Measurements from ENCODE around the gene SOD3.

SOD3 gene

DNA sequence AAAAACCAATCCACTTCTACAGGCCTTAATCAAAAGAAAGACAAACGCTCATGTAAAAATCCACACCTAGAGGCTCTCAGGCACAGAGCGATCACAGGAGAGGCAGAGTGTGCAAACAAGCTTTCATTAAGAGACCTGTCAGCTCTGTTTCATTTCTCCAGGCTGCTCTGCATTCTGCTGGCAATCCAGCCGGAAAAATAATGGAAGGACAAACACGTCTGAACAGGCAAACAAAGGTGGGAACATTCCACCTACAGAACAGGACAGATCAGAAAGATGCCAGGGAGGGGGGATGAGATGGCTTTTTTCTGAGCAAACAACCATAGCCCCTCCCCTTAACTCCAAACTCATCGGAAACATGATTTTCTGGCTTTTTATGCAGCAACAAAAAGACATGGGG is 9.7 kb downstream of the SOD3 start:
- DNase-seq (ENCODE audit: low spot score): no peak

DNA sequence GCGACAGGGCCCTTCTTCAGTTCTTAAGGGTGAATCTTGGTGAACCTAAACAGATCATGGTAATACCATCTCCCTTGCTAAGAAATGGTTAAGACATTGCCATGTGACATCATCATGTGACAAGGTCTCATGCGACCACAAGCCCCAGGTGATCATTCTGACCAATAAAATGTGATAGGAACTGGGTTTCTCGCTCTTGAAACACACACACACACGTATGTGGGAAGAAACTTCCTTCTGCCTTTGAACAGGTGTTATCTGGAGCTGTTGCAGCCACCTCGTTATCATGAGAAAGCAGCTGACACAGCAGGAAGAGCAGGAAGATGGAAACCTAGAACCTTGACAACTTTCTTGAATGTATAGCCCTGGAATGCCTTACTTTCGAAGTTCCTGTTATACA is 10.2 kb downstream of the SOD3 start:
- no peak for DNase-seq (ENCODE audit: low spot score)

DNA sequence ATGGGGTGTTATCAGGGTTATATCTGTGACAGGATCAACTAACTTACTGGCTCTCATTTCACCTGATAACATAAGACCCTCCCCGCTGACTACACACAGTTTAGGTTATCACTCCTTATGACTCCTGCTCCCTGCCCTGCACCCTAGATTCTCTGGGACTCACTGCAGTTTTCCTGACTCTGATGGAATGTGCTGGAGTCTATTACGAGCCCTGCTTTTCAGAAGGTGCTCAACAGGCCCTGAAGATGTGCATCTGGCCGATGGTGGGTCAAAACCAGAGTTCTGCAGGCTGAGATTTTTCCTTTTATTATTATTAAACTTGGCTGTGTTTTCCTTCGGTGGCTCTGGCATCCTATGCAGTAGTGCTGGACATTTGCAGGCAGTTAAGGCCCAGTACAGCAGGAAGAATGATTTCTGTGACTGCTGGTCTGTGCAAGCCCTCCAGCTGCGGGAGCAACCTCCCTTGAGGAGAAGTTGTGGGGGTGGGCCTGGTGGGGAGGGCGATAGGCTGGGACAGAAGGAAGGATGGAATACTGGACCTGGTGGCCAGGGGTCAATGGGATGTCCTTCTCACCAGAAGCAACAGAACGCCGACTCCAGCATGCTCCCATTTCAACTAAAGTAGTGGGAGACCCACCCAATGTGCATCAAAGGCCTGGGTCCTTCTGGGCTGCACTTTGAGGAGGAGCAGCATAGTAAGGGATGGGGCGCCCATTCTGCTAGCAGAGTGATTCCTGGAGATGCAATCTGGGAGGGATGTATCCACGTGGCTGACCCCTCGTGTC is 11.0 kb downstream of the SOD3 start:
- no peak for DNase-seq (ENCODE audit: low spot score)

DNA sequence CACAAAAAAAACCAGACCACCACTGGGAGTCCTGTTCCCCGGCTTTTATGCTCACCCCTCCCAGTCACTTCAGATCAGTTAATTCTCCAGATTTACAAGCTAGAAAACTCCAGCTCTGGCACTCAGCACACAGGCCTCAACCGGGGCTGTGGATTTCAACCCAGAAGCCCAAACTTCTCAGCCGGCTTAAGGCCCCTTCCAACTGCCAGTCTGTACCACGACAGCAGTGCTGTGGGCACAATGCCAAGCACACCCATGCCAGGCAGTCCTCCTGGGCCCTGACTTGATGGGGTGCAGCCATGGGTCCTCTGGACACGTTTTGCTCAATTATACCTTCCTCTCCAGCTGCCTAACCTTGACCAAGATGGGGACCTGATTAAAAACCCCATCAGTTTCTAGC is 12.2 kb downstream of the SOD3 start:
- DNase-seq (ENCODE audit: low spot score): no peak

DNA sequence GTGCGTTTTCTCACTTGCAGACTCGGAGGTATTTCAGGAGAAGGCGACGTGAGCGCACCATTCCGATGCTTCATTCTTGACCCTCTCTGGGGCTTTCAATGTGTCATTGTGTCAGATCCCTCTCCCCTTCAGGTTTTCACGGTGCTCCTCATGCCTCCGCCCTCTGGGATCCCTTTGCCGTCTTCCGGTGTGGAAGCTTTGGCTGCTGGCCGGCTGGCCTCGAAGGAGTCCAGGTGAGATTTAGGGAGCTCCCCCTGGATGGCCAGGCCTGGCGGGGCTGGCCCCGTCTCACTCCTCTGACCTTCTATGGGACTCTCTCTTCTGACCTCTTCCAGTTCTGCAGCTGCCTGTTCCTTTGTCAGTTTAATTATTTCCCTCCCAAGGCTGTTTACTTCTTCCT is 12.9 kb downstream of the SOD3 start:
- DNase-seq (ENCODE audit: low spot score): no peak

DNA sequence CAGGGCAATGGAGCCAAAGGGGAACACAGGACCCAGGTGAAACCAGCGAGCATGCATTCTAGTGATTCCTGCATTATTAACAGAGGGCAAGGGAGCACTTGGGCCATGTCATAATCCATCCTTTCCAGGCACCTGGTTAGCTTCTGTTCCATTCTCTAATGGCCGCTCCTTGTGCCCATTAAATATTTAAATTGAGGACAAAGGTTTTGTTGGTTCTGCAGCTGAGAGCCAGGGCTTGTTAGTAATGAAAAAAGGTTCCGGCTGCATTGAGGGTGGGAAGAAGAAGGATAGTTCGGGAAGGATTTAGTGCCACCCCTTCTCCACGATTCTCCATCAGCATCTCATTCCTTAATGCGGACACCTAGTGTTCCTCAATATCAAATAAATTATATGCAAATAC is 13.6 kb downstream of the SOD3 start:
- no peak for DNase-seq (ENCODE audit: low spot score)

DNA sequence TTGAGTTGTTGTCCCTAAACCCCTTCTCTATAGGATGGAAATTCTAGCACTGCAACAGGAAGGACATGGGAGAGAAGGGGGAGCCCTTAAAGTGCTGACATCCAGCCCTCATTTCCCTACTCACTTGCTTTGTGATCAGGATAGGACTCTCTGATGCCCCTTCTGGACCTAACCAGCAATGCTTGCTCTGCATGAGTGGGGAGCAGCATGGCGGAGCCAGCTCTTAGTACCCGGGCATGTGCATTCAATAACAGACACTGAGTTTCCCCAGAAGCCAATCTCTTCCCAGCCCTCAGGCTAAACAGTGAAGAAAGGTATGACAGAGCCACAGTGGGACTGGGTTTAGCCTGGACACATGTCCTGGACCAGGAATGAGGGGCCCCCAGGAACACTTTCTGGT is 14.0 kb downstream of the SOD3 start:
- no peak for DNase-seq (ENCODE audit: low spot score)

DNA sequence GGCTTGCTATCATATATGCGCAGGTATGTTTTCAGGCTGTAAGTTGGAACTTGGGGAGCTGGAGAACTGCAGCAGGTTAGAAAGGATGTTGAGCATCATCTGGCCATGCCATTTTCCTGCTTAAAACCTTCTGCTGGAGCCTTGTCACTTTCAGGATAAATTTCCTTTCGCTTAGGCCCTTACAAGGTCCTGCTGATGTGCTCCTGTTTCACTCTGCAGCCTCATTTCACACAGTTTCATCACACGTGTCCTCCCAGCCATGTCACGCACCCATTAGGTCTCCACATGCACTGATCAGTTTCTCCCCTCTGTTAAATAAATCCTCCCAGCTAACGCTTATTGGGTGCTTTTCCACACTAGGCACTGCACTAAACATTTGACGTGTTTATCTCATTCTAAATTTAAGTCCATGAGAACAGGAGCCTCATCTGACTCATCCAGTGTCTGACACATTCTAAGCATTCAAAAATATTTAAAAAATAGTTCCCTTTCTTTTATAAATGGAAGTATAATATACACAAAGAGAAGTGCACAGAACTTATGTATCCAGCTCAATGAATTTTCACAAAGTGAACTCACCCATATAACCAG is 14.5 kb downstream of the SOD3 start:
- no peak for DNase-seq (ENCODE audit: low spot score)

DNA sequence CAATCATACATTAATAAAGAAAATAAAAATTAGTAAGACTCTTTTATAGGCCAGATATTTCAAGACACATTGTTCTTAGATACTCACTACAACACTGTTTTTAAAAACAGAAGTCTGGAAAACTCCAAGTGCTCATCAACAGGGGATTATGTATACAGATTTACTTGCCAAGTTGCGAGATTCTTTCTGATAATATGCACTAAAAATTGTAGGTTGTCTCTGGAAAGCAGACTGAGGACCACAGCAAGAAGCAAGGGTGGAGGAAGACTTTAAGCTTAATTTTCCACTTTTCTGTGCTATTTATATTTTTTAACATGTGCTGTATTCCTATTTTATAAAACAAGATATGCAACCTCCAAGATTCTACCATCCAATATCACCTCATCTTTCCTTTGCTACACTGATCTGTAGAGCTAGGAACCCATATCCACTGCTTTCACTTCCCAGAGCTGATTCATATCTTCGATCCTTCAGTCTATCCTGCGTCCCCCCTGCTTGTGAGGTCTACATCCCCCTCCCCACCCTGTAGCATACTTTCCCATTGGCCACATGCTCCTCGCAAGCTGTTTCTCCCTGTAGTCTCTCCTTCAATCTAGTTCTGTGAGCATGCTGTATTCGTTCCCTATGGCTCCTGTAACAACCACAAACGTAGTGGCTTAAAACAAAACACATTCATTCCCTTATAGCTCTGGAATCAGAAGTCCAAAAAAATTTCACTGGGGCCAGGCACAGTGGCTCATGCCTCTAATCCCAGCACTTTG is 15.7 kb downstream of the SOD3 start:
- no peak for DNase-seq (ENCODE audit: low spot score)

DNA sequence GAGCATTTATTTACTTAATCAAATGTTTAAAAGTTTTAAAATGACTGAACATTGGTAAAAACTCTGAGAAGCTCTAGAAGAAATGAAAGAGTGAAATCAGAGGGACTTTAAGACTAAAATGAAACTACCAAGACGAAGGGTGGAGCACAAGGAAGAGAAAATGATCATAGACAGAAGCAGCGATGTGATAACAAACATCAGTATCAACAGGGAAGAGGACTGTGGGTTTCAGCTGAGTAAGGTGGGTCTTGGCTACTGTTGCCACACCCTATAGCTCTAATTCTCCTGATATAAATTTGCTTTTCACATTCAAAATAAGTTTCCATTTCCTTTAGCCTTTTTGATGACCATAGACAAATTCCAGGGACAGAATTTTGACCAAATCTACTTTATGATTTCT is 18.4 kb downstream of the SOD3 start:
- no peak for DNase-seq (ENCODE audit: low spot score)

DNA sequence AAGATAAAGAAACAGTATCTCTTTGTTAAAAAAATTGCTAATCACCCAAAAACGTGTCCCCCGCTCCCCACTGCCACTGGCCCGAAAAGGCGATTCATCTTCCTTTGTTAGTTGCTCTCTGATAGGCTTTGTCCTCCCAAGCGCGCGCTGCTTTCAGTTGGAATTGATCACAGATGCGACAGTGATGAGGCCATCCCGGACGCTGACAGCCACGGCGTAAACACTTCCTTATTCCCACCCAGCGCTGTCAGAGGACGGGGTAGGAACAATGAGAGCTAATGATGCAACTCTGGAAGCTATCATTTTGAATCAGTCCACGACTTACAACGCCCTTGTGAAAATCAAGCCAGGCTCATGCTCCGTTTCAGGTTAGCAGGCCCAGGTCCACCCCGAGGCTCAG is 21.4 kb downstream of the SOD3 start:
- no peak for DNase-seq (ENCODE audit: low spot score)

DNA sequence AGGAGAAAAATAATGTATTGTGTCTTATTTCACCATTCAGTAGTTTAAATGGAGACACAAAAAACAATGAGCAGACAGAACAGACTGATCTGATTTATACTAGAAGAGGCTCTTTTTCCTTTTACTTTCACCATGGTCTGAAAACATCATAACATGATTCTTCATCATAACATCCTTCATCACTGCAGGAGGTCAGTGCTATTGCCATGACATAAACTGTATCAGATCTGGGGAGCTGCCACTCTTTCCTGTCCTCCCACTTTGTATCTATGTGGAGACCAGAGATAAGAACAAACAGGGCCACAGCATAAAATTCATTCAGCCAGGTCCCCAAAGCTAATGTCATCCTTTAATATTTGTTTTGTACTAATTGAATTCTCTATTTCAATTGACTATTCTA is 25.2 kb downstream of the SOD3 start:
- DNase-seq (ENCODE audit: low spot score): no peak

DNA sequence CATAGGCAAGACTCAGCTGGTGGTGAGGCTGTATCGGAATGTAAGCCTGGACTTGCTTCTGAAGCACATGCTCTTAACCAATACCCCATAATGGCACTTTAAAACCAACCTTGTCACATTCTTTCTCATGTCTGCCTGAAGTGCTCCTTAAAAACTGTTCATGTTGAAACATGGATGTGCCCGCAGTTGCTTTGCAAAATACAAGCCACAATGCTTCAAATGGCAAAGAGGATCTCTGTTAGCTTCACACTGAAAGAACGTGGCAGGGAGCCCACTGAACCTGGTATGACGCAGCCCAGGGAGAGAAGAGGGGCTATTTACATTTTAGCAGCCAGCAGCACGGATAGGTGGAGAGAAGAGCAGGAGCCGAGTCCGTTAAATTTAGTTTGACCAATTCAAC is 29.3 kb downstream of the SOD3 start:
- DNase-seq (ENCODE audit: low spot score): no peak

DNA sequence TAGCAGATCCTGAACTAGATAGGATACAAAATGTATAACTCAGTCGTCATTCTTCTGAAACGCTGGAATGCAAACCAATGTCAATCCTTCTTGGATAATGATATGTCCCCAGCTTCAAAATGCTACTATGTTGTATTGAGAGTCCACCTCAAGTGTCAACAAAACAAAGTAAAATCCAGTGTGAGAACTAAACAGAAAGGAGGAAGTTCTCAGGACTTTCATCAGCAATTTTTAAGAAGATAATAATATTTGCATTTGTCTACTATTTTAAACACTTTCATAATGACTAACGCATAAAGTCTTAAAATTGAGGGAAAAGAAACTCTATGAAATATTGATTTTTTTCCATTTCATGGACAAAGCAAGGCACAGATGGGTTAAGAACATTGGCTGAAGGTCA is 36.3 kb downstream of the SOD3 start:
- no peak for DNase-seq (ENCODE audit: low spot score)

DNA sequence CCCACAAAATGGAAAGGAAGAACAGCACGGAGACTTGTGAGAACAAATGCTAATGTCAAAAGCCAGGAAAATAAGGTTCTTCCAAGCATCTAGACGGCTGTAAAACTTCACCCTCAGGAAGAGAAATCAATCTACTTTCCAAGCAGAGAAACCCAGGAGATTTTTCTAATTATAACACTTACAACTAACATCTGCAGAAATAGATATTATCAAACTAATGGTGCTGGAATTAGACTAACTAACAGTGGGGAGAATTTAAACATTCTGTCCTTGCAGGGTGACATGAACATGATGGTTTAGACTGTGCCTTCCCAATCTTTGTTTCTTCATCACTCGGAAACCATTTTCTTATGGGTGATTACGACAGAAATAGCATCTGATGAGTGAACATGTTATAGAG is 40.3 kb downstream of the SOD3 start:
- no peak for DNase-seq (ENCODE audit: low spot score)

DNA sequence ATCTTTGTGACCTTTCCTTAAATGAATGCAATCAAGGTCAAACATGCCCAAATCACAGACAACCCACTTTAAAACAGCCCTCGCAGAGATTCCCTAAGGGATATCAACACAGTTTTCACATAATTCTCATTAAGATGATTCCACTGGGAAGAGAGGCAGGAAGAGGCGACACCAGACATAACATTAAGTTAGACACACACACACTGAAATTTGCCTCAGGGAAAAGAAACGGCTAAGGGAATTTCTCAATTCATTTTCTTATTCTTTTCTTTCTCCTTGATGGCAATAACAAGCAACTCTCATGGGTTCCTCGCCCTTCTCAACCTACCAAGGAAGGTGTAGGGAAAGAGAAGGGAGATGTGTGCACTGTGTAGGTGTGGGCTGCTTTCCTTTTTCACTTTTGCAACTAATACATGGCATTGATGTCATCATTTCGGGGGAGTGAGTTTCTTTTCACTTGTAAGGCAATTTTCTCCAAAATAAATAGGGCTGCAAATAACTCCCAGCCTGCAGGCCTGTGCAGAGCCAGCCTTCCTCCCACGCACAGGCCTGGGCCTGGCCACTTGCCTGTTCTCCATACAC is 41.4 kb downstream of the SOD3 start:
- DNase-seq (ENCODE audit: low spot score): no peak

DNA sequence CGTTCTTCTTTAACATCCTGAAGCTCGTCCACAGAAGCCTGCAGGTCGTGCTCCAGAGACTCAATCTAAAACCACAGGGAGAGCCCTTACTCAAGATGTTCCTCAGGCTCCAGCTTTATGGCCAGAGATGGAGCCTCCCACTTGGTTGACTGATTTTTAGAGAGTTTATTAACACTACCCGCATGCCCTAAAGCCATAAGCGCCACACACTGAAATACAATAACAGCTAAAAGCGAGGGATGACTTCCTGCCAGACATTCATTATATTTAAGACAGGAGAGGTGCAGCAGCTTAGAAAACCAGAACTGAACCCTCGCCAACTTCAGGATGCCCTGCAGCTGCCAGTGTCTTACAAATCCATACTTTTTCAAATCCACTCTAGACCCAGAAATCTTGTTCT is 42.0 kb downstream of the SOD3 start:
- no peak for DNase-seq (ENCODE audit: low spot score)

DNA sequence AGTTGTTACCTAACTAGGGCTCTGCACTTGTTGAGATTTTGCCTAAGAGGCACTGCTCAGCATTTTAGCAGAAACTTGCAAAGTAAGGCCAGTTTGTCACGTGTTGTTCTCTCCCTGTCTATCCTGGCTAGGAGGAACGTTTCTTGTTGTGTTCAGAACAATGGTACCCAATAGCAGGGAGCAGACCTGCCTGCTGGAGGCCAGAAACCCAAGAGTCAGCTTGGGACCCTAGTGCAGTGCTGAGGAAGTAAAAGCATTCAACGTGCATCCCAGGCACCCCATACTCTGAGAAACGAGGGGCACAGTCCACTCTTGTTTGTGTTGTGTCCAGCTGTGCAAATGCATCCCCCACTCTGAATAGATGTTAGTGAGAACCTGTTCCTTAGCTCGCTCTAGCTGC is 42.4 kb downstream of the SOD3 start:
- no peak for DNase-seq (ENCODE audit: low spot score)

DNA sequence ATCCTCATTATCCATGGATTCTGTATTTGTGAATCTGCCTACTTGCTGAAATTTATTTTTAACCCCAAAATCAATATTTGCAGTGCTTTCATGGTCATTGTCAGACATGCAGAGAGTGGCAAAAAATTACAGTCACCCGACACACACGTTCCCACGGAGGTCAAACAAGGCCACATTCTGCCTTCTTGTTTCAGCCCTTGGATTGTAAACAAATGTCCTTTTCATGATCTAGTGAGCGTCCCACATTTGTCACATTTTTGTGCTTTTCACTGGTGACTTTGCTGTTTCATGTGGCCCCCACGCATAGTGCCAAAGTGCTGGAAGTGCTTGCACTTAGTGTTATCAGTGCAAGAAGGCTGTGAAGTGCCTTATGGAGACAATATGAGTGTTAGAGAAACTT is 45.0 kb downstream of the SOD3 start:
- DNase-seq (ENCODE audit: low spot score): no peak

DNA sequence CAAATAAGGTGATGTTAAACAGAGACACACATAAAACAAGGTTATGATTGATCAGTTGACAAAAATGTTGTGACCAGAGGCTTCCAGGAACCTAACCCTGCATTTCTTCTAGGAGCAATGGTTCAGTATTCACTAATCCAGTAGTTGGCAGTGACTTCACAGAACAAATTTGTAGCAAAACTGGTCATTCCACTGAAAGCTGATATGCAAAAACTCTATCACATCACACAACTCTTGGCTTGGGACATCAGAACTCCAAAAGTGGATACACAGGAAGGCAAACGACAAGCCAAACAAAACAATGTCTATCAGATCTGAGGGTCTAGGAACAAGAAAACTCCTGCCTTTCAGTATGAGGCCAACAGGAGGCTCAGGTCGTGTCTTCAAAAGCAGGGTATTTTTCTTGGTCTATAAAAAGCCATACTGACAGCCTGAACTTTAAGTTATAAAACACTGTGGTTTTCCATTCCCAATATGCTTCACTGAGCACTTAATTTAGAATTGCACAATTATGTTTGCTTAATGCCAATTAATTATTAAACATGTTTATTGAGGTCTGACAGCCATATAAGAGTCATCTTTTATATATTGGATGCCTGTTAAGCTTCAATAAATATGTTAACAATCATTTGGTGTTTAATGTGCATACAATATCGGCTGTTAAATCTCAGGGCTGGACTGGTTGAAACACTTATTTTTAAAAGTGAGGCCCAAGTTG is 45.6 kb downstream of the SOD3 start:
- no peak for DNase-seq (ENCODE audit: low spot score)

DNA sequence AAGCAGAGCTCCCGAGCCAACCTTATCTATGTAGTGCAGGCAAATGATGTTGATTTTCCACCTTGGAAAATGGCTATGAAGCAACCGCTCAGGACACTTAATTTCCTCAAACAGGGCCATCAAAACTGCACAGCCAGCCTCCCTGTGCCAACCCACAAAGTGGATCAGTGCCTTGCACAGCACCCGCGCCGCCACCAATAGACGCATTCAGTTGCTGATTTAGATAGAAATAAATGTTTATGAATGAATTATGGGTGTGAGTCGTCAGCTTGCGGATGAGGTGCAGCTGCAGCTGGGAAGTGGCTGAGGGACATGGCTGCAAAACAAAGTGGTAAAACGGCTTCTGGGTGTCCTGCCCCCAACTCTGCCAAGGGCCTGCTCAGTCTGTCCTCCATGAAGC is 47.0 kb downstream of the SOD3 start:
- no peak for DNase-seq (ENCODE audit: low spot score)

DNA sequence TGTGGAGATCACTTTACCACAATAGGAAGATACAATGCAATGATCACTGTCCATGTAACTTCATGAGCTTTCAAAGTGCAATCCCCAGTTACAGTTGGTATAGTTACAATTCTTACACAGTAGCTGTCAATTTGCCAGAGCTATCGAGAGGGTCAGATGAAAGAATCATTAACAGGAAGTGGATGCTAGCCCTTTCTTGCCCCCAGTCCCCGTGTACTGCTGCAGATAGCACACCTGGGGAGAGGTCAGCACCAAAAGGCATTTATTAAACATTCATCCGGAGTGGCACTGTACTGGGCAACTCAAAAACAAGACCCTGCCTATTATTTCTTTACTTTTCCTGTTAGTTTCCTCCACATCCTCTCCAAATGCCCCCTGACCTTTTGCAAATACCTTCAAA is 47.7 kb downstream of the SOD3 start:
- no peak for DNase-seq (ENCODE audit: low spot score)
